Measurements from ENCODE around the gene CHURC1.

DNA sequence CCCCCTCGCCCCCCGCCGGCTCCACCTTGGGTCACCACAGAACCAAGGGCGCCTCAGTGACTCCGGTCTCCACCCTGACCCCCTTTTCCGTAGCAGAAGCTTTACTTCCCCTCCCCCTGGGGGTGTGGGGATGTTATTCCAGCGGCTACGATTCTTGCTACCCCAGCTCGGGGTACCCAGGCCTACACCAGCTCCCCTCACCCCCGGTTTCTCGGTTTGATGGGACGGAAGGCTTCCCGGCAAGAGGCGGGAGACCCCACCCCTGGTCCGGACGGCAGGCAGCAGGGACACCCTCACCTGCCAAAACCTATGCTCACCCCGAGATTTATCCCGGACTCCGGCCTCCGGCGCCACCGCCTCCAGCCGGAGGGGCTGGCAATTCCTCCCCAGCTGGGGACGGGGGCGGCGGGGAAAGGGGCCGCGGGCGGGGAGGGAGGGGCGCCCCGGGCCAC is 57.3 kb downstream of the CHURC1 start:
- no peak for TF ChIP-seq CTCF (IDR thresholded peaks at IDR 0.05; ENCODE audit: borderline replicate concordance, extremely low read depth, low read length, poor library complexity, severe bottlenecking)
- TF ChIP-seq EZH2 (IDR thresholded peaks at IDR 0.05; ENCODE audit: borderline replicate concordance, low read depth, low read length, severe bottlenecking) = no peak
